Activated naive CD4-positive, alpha-beta T cell treated with anti-CD3 and anti-CD28 coated beads, Interleukin-2, amount 50 U/mL, for 16 hours (primary cell): ENCODE measurements around the gene NDUFB2.
"Not testable (repeated sequence)": the region's sequence is repeated elsewhere in the genome, so short reads cannot be mapped to it uniquely, and the experiment has no call there.

Experiments
- DNase-seq: peaks from one replicate; pipeline ENCODE4 v3.0.0-alpha.2; 2020

The NDUFB2 gene

GRCh38 chr7:140673063-140673773, 23.3 kb upstream of the NDUFB2 start:
- DNase-seq = peak; percentile 64

GRCh38 chr7:140673774-140674155, 22.7 kb upstream of the NDUFB2 start:
- DNase-seq = no peak

GRCh38 chr7:140674356-140674800, 22.1 kb upstream of the NDUFB2 start:
- DNase-seq = no peak

GRCh38 chr7:140674899-140675701, 21.4 kb upstream of the NDUFB2 start:
- DNase-seq = no peak

GRCh38 chr7:140675726-140676125, 20.8 kb upstream of the NDUFB2 start:
- no peak for DNase-seq

GRCh38 chr7:140676306-140676705, 20.2 kb upstream of the NDUFB2 start:
- DNase-seq = no peak

GRCh38 chr7:140676956-140677355, 19.6 kb upstream of the NDUFB2 start:
- DNase-seq = not testable (repeated sequence)

- no peak for DNase-seq
Observed at GRCh38 chr7:140677496-140677895, 19.0 kb upstream of the NDUFB2 start.

- DNase-seq = no peak
Observed at GRCh38 chr7:140678081-140678815, 18.3 kb upstream of the NDUFB2 start.

GRCh38 chr7:140678816-140679130, 17.7 kb upstream of the NDUFB2 start:
- no peak for DNase-seq

- no peak for DNase-seq
Observed at GRCh38 chr7:140679186-140679585, 17.3 kb upstream of the NDUFB2 start.

- DNase-seq = no peak
Observed at GRCh38 chr7:140680886-140681285, 15.6 kb upstream of the NDUFB2 start.

GRCh38 chr7:140681766-140682165, 14.7 kb upstream of the NDUFB2 start:
- no peak for DNase-seq

- DNase-seq = no peak
Observed at GRCh38 chr7:140683657-140684056, 12.9 kb upstream of the NDUFB2 start.

- no peak for DNase-seq
Observed at GRCh38 chr7:140684066-140684950, 12.2 kb upstream of the NDUFB2 start.

- no peak for DNase-seq
Observed at GRCh38 chr7:140685407-140686087, 11.0 kb upstream of the NDUFB2 start.

- DNase-seq = no peak
Observed at GRCh38 chr7:140686921-140687320, 9.6 kb upstream of the NDUFB2 start.

- no peak for DNase-seq
Observed at GRCh38 chr7:140688341-140688740, 8.2 kb upstream of the NDUFB2 start.

GRCh38 chr7:140689199-140690152, 7.0 kb upstream of the NDUFB2 start:
- no peak for DNase-seq

- no peak for DNase-seq
Observed at GRCh38 chr7:140691376-140692045, 5.0 kb upstream of the NDUFB2 start.
